ENCODE results near the gene POU2AF1.
"Not testable (repeated sequence)": the region's sequence is repeated elsewhere in the genome, so short reads cannot be mapped to it uniquely, and the experiment has no call there.

Gene POU2AF1

DNA sequence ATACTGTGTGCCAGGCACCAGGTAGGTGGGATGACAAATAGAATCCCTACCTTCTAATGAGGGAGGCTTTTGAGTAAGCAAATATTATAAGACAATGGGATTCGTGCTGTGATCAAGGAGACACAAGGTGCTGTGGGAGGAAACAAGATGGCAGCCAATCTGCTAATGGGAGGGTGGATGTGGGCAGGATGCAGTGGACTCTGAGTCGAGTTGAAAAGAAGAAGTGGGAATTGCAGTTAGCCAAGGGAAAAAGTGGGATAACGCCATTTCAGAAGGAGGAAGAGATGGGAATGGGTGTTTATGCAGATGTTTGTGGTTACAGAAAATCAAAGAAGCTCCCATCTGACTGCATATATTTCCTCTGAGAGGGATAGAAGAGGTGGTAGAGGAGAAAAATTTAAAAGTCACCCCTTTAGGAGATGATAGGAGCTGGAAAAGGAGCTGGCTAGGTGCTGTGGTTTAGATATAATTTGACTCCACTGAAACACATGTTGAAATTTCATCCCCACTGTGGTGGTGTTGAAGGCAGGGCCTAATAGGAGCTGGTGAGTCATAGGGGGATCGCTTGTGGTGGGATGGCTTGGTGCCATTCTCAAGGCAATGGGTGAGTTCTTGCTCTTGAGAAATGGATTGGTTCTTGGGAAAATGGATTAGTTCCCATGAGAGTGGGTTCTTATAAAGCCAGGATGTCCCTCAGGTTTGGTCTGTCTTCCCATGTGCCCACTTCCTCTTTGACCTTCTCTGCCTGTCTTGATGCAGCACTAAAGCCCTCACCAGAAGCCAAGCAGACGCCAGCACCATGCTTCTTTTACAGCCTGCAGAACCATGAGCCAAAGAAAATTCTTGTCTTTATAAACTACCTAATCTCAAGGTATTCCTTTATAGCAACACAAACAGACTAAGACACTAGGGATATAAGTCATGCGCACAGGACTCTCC, 30.0 kb upstream of the POU2AF1 start:
- no peak for FAIRE-seq

DNA sequence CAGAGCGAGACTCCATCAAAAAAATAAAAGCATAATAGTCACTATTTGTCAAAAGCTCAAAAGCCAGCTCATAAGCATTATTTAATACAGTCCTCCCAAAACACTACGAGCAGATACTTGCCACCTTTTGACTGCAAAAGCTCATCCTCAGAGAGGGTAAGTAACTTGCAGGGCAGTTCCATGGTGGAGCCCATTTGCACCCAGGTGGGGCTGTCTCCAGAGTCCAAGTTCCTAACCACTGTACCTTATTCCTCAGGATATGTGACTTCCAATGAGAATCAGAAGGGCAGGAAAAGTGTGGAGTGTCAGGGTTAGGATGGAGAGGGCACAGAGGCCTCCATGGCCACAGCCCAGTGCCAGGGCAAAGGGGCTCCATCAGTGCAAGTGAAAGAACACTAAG, 28.6 kb upstream of the POU2AF1 start:
- no peak for FAIRE-seq

DNA sequence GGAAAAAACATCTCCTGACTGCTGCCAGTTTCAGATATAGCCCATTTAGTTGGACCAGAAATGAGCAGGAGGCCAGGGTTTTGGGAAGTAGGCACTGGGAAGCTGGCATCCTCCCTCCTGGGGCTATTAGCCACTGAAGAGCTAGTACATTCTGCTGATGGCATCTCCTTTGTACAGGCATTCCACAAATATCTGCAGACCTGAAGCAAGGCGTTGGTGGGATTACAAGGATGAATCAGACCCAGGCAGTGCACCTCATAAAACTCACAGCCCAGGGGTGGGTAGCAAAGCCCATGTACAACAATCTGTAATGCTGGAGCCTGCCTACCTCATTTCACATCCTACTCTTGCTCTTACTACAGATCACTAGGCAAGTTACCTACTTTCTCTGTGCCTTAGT, 27.5 kb upstream of the POU2AF1 start:
- FAIRE-seq: no peak

DNA sequence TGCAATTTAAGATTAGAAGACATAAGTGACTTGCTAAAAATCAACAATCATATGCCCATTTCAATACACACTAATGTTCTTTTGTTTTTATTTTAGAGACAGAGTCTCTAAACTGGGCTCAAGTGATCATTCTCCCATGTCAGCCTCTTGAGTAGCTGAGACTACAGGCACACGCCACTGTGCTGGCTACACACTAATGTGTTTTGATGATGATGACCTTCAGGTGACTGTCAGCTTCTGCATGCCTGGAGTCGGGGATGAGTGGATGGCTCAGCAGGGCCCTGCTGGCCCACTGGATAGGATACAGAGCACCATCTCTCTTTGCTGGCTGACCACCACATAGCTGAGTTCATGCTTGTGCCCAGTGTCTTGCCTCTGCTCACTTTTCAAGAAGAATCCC, 27.0 kb upstream of the POU2AF1 start:
- FAIRE-seq: no peak

DNA sequence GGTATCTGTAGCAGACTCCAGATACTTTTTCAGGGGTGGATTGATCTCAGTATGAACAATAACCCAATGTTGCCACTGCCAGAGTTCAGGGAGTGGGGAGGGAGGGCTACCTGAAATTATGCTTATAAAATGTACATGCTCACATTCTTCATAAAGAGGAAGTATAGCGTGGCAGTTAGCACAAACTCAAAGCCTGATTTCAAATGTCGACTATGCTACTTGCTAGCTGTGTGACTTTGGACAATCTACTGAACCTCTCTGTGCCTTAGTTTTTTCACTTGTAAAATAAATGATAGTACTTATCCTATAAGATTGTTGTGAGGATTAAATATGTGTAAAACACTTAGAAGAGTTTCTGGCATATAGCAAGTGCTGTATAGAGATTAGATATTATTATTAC, 26.5 kb upstream of the POU2AF1 start:
- FAIRE-seq: no peak

DNA sequence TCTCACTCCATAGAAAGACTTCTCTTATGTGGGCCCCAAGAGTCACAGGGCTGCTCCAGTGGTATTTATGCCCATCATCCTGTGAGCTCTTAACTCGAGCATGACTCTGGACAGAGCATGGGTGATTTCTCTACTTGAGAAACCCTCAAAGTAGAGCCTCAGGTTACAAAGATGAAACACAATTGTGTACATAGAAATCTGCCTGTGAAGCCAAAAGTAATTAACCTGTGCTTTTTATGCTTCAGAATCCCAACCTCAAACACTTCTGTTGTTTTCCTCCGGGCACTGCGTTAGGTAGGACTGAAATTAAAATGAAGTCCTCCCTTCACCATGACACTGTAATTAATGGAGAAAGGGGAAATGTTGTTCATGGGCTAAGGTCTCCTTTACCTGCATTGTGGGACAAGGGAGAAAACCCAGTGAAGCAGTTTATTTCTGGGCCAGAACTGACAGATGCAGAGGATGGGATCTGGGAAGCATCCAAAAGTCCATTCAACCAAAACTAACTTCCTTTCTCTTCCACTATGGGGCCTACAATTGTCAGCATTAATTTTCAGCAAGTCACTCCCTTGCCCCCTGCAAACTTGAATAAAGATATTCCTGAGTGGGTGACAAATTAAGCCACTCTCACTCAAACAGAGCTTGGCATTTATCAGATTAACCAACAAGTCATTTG, 24.1 kb upstream of the POU2AF1 start:
- no peak for FAIRE-seq

- FAIRE-seq: no peak
Measured at GRCh38 chr11:111402411-111402810, 23.3 kb upstream of the POU2AF1 start.

GRCh38 chr11:111401957-111402356, 22.9 kb upstream of the POU2AF1 start:
- FAIRE-seq: not testable (repeated sequence)

DNA sequence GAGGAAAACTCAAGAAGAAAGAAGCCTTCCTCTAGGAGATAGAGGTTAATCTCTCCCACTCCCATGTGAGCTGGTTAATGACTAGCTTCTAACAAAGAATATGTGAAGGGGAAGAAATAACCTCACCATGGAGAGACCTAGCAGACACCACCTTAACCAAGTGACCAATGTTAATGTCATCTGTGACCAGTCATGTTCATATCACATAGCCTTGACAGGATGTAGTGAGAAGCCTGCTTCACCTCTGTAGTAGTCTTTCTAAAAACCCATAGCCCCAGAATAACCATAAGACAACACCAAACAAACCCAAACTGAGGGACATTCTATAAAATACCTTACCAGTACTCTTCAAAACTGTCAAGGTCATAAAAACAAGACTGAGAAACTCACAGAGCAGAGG, 21.5 kb upstream of the POU2AF1 start:
- no peak for FAIRE-seq

- no peak for FAIRE-seq
Measured at GRCh38 chr11:111399187-111400031, 20.3 kb upstream of the POU2AF1 start.

- FAIRE-seq: no peak
Measured at GRCh38 chr11:111397034-111397433, 18.0 kb upstream of the POU2AF1 start.

- FAIRE-seq: no peak
Measured at GRCh38 chr11:111395749-111396148, 16.7 kb upstream of the POU2AF1 start.

GRCh38 chr11:111395081-111395480, 16.0 kb upstream of the POU2AF1 start:
- no peak for FAIRE-seq

DNA sequence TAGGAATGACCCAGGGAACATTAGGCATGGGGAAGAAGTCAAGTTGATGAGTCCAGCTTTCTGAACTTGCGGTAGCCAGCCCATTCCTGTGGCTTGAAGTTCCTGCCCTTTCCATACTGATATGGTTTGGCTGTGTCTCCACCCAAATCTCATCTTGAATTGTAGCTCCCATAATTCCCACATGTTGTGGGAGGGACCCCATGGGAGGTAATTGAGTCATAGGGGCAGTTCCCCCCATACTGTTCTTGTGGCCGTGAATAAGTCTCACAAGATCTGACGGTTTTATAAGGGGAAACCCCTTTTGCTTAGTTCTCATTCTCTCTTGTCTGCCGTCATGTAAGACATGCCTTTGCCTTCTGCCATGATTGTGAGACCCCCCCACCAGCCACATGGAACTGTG, 15.1 kb upstream of the POU2AF1 start:
- not testable (repeated sequence) for FAIRE-seq

DNA sequence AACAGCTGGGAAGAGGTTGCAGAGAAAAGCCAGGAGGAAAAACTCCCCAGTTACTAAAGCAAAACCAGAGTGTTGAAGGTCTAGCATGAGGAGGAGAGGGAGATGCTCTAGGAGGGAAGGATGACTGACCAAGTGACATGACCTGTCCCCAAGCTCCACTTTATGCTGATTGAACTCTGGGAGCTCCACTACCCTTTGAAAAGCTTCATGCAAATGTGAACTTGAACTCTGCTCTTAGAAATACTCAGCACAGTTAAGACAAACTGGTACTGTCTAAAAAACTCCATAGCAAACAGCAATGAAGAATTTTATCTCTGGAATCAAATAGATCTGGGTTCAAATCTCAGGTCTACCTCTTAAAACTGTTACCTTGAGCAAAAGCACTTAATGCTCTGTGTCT, 14.5 kb upstream of the POU2AF1 start:
- no peak for FAIRE-seq

DNA sequence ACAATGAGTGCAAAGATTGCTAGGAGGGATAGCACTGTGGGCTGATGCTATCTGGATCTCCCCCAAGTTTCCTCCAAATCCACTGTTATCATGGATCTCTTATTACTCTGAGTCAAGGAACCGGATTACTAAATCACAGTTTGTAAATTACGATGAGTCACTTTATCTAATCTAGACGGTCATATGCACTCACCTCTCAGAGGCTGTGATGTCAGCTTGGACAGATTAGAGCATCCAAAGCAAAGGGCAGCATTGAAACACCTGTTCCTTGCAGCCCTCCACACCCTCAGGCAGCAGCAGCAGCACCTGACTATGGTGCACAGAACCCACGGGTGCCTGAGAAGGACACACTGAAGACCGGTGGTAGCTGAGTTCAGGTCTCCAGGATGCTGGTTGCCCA, 14.0 kb upstream of the POU2AF1 start:
- FAIRE-seq: no peak

DNA sequence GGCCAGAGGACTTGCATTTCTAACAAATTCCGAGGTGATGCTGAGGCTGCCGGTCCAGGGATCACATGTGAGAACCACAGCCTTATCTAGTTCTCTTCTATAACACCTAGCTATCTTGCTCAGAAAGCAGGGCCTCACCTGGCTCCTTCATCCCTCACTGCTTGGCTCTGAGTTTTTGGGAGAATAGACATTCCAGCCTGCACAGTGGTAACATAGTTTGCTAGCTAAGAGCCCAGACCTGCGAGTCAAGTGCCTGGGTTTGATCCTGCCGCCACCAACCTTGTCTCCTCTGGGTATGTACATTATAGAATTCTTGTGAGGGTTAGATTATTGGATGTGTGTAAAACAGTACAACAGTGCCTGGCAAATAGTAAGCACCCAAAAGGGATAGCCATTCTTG, 13.5 kb upstream of the POU2AF1 start:
- no peak for FAIRE-seq

DNA sequence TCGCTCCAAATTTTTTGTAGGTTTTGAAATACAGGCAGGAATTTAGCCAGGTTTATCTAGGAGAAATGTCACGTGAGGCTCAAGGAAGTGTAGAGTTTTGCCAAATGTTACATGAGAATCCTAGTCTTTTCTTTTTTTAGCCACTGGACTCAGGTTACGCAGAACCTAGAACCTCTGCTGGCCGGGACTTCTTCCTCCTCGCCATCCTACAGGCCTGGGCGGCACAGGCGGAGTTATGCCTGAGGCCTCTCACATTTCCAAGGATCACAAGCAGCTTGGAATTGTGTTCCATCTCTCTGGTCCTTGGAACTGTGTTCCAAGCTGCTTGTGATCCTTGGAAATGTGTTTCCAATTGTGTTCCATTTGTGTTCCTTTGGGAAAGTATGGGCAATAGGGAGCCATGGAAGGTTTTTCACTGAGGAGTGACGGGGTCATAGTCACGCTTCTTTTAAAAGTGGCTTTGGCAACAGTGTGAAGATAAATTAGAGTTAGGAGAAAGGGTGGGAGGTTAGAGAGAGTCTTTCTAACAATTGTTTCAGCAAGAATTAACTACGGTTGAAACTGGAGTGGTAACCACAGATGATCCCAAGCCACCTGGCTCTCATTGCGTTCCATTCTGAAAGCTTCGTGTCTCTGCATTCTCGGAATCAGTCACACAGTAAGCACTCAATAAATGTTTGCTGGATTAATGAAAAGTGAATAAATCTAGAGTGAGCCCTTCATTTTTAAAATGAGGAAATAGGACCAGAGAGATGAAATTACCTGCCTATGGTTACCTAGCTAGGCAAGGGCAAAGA, 12.5 kb upstream of the POU2AF1 start:
- FAIRE-seq: no peak

GRCh38 chr11:111388842-111389241, 9.8 kb upstream of the POU2AF1 start:
- FAIRE-seq: no peak

DNA sequence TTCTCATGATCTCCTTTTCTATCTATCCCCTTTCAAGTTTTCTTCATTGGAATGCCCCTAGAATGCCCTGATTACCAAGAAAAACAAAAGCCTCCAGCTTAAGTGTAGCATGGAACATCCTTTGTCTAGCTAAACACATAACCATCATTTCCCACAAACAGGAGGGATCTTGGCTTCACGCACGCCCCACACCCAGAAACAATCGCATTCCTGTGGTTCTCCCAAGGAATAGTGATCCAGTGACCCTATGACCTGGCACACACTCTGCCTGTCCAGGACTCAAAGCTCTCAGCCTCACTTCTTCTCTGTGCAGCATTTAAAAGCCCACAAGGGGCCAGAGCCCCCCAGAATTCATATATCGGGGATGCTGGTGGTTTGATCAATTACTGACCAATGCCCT, 9.3 kb upstream of the POU2AF1 start:
- FAIRE-seq: no peak

- no peak for FAIRE-seq
Measured at GRCh38 chr11:111387363-111387762, 8.3 kb upstream of the POU2AF1 start.

DNA sequence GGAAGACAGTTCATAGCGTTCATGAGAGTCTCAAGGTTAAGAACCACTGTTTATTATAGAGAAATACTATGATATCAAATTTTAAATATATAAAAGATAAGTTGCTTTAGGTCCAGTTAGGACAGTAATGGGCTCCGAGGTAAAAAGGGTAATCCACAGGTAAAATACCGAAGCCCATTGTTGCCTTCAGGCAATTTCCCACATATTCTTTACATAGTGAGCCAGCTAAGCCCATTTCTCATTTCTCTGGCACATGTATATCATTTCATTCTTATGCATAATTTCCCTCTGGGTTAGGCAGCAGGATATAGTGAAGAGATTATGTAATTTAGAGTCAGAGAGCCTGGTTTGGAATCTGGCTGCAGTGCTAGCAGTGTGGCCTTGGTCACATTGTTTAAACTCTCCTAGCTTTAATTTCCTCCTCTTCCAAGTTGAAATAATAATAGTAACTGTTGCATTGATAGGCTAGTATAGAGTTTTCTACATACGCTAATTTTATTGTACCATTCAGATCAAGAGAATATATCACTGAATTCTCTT, 7.6 kb upstream of the POU2AF1 start:
- no peak for FAIRE-seq
